Skeletal muscle cell (primary cell): Measurements from ENCODE around the gene ANKS1B.
"Not testable (repeated sequence)": the region's sequence is repeated elsewhere in the genome, so short reads cannot be mapped to it uniquely, and the experiment has no call there.

Experiments used
- DNase-seq: peaks from one replicate; pipeline ENCODE4 v3.0.0-alpha.2; 2010; ENCODE audit warnings: low read depth
- H3K4me3 ChIP-seq: 2 replicates; pipeline ENCODE4 v1.5.1; 2011; ENCODE audit warnings: low read depth, mild to moderate bottlenecking, control low read depth, low read length, moderate library complexity

ANKS1B gene

DNA sequence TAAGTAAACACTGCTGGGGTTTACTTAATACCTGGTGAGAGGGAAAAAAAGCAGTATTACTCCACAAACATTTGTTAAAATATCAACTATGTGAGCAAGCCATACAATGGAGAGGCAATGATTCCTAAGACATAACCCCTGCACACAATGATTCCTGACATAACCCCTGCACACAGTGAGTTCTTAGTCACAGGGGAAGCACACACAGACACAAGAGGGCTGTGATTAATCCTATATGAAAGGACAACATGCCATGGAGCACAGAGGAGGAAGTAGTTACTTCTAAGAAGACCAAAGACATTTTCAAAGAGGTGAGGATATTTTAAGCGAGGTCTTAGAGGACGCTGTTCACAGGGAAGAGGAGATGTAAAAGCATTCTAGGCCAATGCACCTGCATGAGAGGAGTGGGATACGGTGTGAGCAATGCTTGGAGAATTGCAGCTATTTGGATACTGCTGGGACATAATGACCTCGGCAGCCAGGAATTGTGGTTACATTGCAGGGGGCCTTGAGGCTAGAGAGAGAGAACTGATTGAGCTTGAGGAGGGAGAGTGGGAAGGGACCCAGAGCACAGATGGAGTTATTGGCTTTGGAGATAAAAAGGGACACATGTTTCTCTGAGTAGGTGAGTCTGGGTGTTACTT, 1127.7 kb downstream of the ANKS1B start:
- no peak overlapping the region for H3K4me3 ChIP-seq
- no peak for DNase-seq

DNA sequence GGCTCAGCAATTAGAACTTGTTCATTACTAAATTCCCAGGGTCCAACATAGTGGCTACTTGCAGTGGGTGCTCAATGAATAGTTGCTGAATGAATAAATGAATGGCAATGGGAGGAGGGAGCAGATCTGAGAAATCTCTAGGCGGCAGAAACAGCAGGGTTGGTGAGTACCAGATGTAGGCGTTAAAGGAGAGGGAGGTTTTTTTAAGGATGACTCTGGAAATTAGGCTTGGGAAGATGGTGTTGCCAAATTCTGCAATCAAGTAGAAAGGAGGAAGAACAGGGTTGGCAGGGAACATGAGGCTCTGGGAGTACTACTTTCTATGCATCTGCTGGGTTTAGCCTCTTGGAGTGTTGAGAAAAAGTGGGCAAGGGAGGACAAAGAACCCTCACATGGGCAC, 1132.6 kb downstream of the ANKS1B start:
- DNase-seq = no peak
- H3K4me3 ChIP-seq = no peak overlapping the region

DNA sequence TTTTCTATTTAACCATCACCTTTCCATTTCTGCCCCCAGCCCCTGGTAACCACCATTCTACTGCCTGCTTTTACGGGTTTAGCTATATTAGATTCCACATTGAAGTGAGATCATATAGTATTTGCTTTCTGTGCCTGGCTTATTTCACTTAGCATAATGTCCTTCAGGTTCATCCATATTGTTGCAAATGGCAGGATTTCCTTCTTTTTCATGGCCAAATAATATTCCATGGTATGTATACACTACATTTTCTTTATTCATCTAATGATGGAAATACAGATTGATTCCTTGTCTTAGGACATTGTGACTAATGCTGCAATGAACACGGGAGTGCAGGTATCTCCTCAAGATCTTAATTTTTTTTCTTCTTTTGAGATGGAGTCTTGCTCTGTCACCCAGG, 1137.5 kb downstream of the ANKS1B start:
- DNase-seq = no peak
- no peak overlapping the region for H3K4me3 ChIP-seq

DNA sequence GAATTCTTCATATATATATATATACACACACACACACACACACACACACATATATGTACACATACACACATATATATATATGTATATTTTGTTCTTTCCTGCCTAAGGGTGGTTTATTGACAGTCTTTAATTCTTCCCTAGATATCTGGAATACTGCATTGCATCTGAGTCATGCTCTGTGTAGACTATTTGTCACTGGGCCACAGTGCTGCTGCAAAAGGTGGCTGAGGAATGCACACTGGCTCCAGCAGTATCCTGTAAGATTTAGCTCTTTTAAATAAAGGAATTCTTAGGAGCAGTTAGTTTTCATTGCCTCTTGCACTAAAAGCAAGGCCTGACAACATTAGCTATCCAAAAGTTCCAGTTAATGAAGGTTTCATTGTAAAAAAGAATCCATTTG, 1138.8 kb downstream of the ANKS1B start:
- no peak overlapping the region for H3K4me3 ChIP-seq
- DNase-seq = no peak

DNA sequence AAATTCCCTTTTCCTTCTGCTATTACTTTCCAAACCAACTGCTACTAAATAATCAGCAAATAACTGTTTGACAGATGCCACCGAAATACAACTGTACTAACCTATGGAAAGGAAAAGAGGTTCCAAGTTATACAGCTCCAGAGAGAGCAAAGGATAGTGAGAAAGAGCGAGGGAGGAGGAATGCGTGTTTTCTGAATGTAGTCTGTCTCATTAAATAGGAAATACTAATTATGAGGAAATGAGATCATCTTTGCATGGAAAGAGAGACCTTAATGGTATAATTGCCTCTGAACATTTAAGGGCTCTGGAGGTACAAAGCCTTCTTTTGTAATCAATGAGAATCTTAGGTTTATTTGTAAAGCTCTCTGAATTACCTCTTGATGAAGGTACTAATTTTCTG, 1144.4 kb downstream of the ANKS1B start:
- no peak overlapping the region for H3K4me3 ChIP-seq

DNA sequence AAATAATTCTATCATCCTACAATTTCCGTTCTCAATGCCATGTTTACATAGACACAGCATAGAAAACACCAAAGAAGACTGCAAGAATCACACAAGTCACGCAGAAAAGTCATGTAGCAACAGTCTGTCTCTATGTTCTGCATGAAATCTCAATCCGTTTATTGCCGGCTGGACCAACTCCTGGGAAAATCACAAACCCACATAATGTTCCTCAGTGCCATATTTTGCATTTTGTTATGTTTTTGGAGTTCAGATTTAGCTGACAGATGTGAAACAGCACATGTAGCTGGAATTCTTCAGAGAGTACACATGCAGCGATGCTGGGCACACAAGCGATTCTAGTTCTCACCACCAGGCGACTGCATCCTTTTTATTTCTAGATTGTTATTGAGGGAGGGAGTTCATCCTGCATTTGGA, 1146.5 kb downstream of the ANKS1B start:
- DNase-seq = no peak
- no peak overlapping the region for H3K4me3 ChIP-seq

More for the DNA sequence above, 1144.4 kb downstream of the ANKS1B start:
- DNase-seq = no peak

DNA sequence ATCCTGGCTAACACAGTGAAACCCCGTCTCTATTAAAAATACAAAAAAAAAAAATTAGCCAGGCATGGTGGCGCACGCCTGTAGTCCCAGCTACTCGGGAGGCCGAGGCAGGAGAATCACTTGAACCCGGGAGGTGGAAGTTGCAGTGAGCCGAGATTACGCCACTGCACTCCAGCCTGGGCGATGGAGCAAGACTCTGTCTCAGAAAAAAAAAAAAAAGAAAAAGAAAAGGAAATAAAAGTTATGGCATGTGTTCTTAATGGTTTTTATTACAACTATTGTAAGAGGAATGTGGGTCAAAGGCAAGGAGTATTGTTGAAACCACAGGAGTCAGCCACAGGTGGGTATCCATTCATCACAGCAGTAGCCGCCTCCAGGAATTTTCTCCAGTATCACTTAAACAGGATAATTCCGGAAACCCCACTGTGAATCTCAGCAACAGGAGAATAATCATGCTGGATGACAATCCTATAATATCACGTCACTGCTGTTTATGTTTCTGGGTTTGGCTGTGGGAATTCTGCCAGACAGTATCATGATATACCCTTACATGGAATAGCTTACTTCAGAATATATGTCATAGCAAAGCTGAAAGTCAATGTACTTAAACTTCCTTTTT, 1147.5 kb downstream of the ANKS1B start:
- peak; percentile 19 for DNase-seq
- not testable (repeated sequence) for H3K4me3 ChIP-seq

DNA sequence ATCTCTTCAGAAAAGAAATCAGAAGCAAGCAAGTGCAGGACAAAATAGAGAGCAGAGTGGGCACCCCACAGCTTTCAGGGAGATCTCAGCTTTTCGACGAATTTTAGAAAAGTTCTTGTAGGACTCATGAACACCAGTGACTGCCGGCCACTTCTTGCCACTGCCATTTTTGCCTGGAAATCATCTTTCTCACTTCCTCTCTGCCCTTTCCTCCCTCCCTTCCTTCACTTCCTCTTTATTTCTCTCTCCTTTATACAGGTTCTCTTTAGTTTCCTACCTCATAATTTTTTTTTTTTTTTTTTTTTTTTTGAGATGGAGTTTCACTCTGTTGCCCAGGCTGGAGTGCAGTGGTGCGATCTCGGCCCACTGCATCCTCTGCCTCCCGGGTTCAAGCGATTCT, 1154.1 kb downstream of the ANKS1B start:
- H3K4me3 ChIP-seq = no peak overlapping the region

DNA sequence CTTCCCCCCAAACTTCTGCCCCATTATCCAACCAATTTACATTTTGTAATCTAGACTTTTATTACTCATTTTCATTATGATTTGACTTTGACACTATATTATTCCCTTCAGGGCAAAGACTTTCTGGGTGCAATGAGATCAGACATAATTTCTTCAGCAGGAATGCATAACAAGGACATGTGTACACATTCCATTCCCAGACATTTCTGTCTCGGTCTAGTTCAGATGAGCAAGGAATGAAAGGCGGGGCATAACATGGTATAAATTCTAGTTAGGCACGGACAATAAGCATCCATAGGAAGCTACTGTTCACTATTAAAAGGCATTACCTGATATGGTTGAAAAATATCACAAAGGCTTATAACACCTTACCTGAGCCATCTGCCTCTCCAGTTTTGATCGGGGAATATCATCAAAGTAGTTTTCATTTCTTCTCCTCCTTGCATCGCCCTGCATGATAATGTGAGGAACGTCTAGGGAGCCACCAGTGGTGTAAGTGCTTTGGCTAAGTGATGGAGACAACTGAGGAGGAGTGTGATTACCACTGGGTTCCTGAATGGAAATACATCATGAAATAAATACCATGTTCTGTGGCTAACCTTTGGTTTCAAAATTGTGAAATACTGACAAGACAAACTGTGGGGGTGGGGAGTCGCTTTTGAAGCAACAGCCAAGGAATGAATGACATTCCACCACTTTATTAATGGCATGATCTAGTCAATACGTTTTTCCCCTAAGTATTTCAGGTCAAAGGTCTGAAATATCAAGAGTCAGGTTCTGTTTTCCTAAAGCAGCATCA, 1155.7 kb downstream of the ANKS1B start:
- no peak for DNase-seq
- H3K4me3 ChIP-seq = no peak overlapping the region

More for the DNA sequence above, 1154.1 kb downstream of the ANKS1B start:
- DNase-seq = no peak

DNA sequence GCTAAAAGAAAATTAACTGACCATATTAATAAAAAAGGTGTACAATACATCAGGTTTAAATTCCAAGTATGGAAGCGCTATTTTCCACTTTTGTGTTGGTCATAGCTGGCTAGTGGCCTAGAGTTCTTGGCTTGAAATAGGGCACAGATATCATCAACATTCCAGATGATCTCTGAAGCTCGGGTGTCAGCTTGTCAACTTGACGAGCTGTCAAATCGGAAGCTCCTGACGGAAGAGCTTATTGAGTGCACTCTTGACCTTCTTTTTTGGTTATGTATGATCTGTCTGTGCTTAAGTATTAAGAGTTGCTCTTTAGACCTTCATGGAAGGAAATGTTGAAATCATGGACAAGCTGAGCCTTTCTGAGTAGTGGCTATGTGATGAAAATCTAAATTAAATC, 1161.7 kb downstream of the ANKS1B start:
- no peak overlapping the region for H3K4me3 ChIP-seq
- no peak for DNase-seq

DNA sequence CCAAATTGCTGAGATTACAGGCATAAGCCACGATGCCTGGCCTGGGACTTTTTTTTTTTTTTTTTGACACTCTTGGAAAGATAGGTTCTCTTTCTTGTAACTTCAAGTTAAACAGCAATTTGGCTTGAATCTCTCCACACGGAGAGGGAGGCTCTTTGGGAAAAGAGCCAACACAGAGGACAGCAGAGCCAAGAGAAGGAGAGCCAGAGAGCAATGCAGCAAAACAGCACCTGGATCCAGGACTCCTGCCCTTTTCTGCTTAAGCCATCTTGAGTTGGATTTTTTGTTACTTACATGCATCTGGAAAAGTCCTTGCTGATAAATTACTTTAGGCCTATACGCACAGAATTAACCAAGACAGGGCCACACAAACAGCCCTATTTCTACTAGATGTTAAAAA, 1162.9 kb downstream of the ANKS1B start:
- H3K4me3 ChIP-seq = no peak overlapping the region
- no peak for DNase-seq

DNA sequence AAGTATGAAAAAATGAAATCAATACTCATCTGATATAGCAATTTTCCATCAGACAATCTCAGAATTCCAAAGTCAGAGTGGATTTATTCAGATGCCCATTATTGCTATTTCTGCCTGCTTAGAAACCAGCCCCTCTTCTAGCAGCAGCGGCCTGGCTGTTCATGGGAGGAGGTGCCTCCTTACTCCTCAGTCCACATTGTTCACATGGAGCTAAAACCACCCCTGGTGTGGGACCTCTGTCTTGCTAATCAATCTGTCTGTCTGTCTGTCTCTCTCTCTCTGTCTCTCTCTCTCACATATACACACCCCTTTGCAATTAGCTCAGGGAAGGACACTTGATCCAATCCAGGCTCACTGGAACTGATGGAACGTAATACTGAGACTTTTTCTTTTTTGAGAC, 1163.5 kb downstream of the ANKS1B start:
- DNase-seq = no peak
- no peak overlapping the region for H3K4me3 ChIP-seq

DNA sequence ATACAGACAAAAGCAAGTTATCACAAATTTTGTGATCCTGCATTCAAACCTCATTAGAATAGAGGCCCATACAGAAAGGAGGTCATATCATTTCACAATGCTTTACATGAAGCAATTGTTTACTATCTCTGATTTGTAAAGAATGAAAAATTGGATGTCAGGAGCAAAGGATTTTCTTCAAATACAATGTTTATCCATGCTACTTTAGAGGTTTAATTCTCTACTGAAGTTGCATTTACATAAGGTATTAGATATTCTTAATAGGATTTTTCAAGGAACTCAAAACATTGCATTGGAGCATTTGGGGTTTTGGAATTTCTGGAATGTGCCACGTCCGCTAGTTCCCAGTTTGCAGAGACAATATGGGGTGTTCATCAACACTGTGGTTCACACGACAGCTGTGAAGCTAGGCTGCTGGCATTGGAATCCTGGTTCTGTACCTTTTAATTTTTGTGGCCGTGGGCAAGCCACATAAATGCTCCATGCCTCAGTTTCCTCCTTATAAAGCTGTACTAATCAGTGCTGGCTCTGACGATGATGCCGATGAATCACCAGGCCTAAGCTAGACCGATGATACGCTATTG, 1164.8 kb downstream of the ANKS1B start:
- H3K4me3 ChIP-seq = no peak overlapping the region
- no peak for DNase-seq

DNA sequence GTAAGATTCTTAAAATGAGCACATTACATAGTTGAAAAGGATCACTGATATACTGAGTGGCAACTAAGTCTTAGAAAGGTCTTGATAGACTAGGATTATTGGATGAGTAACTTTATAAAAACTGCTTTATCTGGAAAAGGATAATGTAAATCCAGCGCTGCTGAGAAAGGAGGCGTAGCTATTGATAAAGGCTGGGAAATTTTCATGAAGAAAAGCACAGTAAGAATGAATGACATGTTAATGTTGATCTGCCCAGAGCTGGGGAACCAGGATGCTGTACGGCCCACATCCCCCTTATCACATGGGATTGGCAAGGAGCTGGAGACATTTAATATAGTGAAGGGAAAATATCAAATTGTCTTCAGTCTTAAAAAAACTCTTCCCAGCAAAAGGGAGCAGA, 1165.7 kb downstream of the ANKS1B start:
- DNase-seq = no peak
- no peak overlapping the region for H3K4me3 ChIP-seq

DNA sequence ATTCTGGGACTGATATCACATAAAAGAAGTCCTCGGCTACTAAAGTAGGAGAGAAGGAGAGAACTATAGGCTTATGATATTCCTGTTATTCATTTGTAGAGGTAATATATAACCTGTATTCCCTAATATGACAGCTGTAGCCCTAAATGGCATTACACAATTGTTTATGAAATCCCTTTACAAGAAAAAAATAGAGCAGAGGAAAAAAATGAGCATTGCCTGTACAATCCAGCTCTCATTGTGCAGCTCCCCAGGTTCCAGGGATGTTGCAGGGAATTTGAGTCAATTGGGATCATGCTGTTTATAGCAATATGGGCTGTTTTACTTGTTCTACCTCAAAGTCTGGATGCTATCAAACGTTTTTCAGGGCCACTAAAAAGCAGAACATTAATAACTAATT, 1166.5 kb downstream of the ANKS1B start:
- H3K4me3 ChIP-seq = no peak overlapping the region
- no peak for DNase-seq

DNA sequence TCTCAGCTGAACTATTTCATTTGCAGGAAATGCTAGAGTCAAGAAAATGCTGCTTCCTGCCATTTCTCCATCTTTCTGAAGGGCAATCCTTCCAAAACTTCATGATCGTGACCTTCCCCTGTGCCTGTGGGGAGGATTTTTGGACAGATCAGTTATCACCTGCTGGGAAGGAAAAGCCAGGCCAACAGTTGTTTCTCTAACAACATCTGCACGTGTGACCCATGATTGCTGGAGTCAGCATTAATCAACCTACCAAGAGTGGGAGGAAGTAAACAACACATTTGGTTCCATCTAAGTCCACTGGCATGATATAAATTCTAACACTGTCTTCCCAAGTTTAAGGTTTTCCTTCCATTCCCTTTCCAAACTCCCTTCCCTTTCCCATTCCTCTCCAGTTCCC, 1167.0 kb downstream of the ANKS1B start:
- DNase-seq = no peak
- H3K4me3 ChIP-seq = no peak overlapping the region

DNA sequence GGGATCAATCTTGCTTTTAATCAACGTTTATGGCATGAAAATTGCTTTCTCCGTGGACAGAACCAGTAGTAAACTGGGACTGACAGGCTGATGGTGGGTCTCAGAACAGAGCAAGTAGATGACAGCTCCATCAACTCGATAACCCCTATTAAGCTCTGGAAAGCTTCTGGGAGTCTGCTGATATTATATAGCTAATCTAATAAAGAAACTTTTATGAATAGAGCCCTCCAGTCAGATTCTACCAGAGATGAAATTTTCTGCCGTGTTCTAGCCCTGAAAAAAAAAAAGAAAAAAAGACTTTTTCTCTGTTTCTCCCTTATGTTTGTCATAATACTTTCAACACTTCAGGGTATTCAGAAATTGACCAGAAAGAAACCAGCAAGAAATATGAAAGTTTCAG, 1168.0 kb downstream of the ANKS1B start:
- no peak overlapping the region for H3K4me3 ChIP-seq
- DNase-seq = no peak

DNA sequence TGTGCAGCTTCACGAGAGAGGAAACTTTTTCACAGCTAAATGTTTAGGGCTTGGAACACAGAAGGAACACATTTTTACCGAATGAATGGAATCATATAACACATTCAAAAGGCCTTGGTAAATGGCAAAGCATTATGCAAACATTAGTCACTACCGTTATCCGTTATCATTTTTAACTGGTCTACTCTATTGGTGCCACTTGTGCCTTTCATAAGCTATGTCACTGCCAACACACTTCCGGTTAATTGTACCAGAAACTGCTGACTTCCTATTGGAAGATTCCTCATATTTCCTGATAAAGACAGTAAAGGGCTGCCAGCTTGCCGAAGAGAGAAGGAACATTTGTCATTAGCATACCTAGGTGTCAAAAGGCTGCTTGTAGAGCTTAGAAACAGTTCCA, 1170.5 kb downstream of the ANKS1B start:
- no peak overlapping the region for H3K4me3 ChIP-seq
- no peak for DNase-seq

DNA sequence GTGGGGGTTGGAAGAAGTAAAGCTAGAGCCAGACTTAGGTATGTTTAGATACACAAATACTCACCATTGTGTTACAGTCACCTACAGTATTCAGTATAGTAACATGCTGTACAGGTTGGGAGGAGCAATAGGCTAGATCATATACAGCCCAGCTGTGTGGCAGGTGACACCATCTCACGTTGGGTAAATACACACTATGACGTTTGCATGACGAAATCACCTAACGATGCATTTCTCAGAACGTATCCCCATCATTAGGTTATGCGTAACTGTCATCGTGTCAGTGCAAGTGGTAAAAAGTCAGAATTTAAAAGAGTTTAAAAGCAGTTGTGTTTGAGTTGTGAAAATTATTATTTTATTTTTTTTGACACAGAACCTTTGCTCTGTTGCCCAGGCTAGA, 1172.5 kb downstream of the ANKS1B start:
- no peak for DNase-seq

DNA sequence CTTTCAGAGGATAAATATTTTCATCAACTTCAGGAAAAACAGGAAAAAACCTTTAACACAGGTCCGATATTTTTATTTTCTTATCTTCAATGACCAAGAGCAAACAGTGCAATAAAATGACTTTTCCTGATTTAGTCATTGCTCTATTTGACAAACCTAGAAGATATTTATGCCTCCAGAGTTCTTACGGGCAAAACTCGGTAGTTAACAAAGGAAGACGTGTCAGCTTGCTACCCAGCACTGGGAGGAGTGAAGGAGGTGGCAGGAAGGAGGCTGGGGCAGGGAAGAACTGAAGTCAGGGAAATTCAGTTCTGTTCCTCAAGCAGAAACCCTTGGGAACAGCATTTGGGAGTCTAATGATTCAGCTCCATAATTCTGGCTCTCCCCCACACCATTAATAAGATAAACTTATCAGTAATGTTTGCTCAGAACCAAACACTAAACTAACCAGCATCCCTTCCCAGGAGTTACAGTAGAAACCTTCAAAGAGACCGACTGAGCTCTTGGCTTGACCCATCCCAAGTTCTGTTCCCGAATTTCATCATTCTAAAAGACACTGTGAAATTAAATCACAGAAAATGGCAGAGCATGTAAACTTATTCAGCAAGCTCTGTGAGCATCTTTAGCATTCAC, 1176.4 kb downstream of the ANKS1B start:
- H3K4me3 ChIP-seq = no peak overlapping the region
- no peak for DNase-seq

More for the DNA sequence above, 1172.5 kb downstream of the ANKS1B start:
- H3K4me3 ChIP-seq = no peak overlapping the region
